Neural cell (in vitro differentiated cells): ENCODE results near the gene PTCD2. TPM values are rescaled to one million over a fixed set of nuclear protein-coding genes. Genes with fewer than 3 reads are reported as not detected.

Source experiments
- H2AFZ ChIP-seq: fragments of 200-600, 300-800 bp; sonication (generic), shearing (Covaris generic); 2 replicates; pipeline ENCODE4 v1.6.0; 2014; ENCODE audit warnings: low read depth, mild to moderate bottlenecking, antibody characterized with exemption, low read length, moderate library complexity
- H3F3A ChIP-seq: fragments of 200-600 bp; shearing (Covaris generic); 2 replicates; pipeline ENCODE4 v1.6.1; 2016; ENCODE audit warnings: mild to moderate bottlenecking, moderate library complexity, mixed read lengths, antibody characterized with exemption, low read length; ENCODE audit not compliant: insufficient read depth, poor library complexity, severe bottlenecking
- H3K27ac ChIP-seq: fragments of 200-600, 300-800 bp; sonication (generic), shearing (Covaris generic); 2 replicates; pipeline ENCODE4 v1.5.1; 2014; ENCODE audit warnings: mild to moderate bottlenecking, low read length, moderate library complexity
- H3K27me3 ChIP-seq: fragments of 300-800, 200-600 bp; sonication (generic), shearing (Covaris generic); 2 replicates; pipeline ENCODE4 v1.6.0; 2014; ENCODE audit warnings: mild to moderate bottlenecking, low read depth, low read length, moderate library complexity; ENCODE audit not compliant: insufficient read depth
- H3K36me3 ChIP-seq: fragments of 300-800, 200-600 bp; sonication (generic), shearing (Covaris generic); 2 replicates; pipeline ENCODE4 v1.5.1; 2014; ENCODE audit warnings: mild to moderate bottlenecking, antibody characterized with exemption, low read length, moderate library complexity; ENCODE audit not compliant: insufficient read depth
- H3K4me2 ChIP-seq: fragments of 300-800, 200-600 bp; sonication (generic), shearing (Covaris generic); 2 replicates; pipeline ENCODE4 v1.6.0; 2014; ENCODE audit warnings: mild to moderate bottlenecking, low read length
- H3K4me3 ChIP-seq: fragments of 300-800, 200-600 bp; sonication (generic), shearing (Covaris generic); 2 replicates; pipeline ENCODE4 v1.5.1; 2014; ENCODE audit warnings: mild to moderate bottlenecking, low read length, moderate library complexity
- H3K79me2 ChIP-seq: fragments of 200-600 bp; shearing (Covaris generic); replicated peaks from 2 replicates; pipeline ENCODE4 v1.6.0; 2014; ENCODE audit warnings: mild to moderate bottlenecking, low read length, moderate library complexity; ENCODE audit not compliant: insufficient read depth
- H3K9ac ChIP-seq: fragments of 300-800, 200-600 bp; sonication (generic), shearing (Covaris generic); 2 replicates; pipeline ENCODE4 v1.6.1; 2016; ENCODE audit warnings: mild to moderate bottlenecking, low read length, mixed read lengths
- H3K9me2 ChIP-seq: fragments of 200-600 bp; shearing (Covaris generic); 2 replicates; pipeline ENCODE4 v1.6.1; 2016; ENCODE audit warnings: mild to moderate bottlenecking, low read length, mixed read lengths; ENCODE audit not compliant: insufficient read depth
- H3K9me3 ChIP-seq: fragments of 200-600, 300-800 bp; sonication (generic), shearing (Covaris generic); 2 replicates; pipeline ENCODE4 v1.6.1; 2016; ENCODE audit warnings: mild to moderate bottlenecking, mixed run types, low read length, moderate library complexity, mixed read lengths
- H4K20me1 ChIP-seq: fragments of 200-600 bp; shearing (Covaris generic); 2 replicates; pipeline ENCODE4 v1.6.1; 2016; ENCODE audit warnings: mild to moderate bottlenecking, mixed run types; ENCODE audit not compliant: insufficient read depth
- EP300 ChIP-seq: fragments of 450-650 bp; conservative IDR thresholded peaks from 2 replicates; pipeline ENCODE4 v1.6.1; 2014; ENCODE audit warnings: antibody characterized with exemption, mild to moderate bottlenecking, moderate library complexity; ENCODE audit not compliant: poor library complexity, severe bottlenecking
- EZH2 ChIP-seq: fragments of 200-600, 300-800 bp; shearing (Covaris generic), sonication (generic); IDR thresholded peaks from 2 replicates; pipeline ENCODE4 v1.6.1; 2014; ENCODE audit warnings: antibody characterized with exemption, low read length, borderline replicate concordance, mild to moderate bottlenecking; ENCODE audit not compliant: insufficient read depth, poor library complexity, severe bottlenecking
- MXI1 ChIP-seq: fragments of 450-650 bp; conservative IDR thresholded peaks from 2 replicates; pipeline ENCODE4 v1.6.1; 2014; ENCODE audit warnings: antibody characterized with exemption, mild to moderate bottlenecking; ENCODE audit not compliant: poor library complexity, severe bottlenecking
- POLR2AphosphoS5 ChIP-seq: IDR thresholded peaks from 2 replicates; pipeline ENCODE4 v1.6.1; 2012
- RAD21 ChIP-seq: fragments of 450-650 bp; conservative IDR thresholded peaks from 2 replicates; pipeline ENCODE4 v1.6.1; 2014; ENCODE audit warnings: antibody characterized with exemption, mild to moderate bottlenecking, moderate library complexity
- SMC3 ChIP-seq: fragments of 450-650 bp; conservative IDR thresholded peaks from 2 replicates; pipeline ENCODE4 v1.6.1; 2014; ENCODE audit warnings: antibody characterized with exemption, mild to moderate bottlenecking, moderate library complexity; ENCODE audit not compliant: poor library complexity
- TAF1 ChIP-seq: IDR thresholded peaks from 2 replicates; pipeline ENCODE4 v1.6.1; 2012; ENCODE audit warnings: low read depth
- polyA plus RNA-seq: library from polyadenylated mRNA; depleted of rRNA; stranded (reverse); fragments of >200 nt; gene quantifications from 2 replicates; pipeline ENCODE4 v1.2.3, GENCODE V29; 2014
- TF ChIP-seq, protein P1 (sequence below): IDR thresholded peaks from 2 replicates; pipeline ENCODE4 v1.6.1; 2012; ENCODE audit warnings: borderline replicate concordance
- TF ChIP-seq, protein P2 (sequence below): fragments of 450-650 bp; IDR thresholded peaks from 2 replicates; pipeline ENCODE4 v1.5.1; 2014; ENCODE audit warnings: antibody characterized with exemption, mild to moderate bottlenecking, moderate library complexity; ENCODE audit not compliant: poor library complexity, severe bottlenecking

Gene PTCD2
- polyA plus RNA-seq, 1 donor from 2014 or later: 4.4 TPM

DNA sequence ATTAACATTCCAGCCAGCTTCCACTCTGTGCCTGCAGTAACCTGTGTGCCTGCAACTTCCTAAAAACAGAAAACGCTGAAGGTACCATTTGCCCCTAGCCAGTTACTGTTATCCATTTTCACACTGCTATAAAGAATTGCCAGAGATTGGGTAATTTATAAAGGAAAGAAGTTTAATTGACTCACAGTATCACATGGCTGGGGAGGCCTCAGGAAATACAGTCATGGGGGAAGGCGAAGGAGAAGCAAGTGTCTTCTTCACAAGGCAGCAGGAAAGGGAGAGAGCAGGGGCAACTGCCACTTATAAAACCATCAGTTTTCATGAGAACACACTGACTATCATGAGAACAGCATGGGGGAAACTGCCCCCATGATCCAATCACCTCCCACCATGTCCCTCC, 31.2 kb downstream of the PTCD2 start:
- H3K36me3 ChIP-seq: no peaks in the 10 kb centered on the region
- no peak overlapping the region for H3K9ac ChIP-seq
- TF ChIP-seq SMC3: no peak
- TF ChIP-seq EZH2: no peak
- TF ChIP-seq TAF1: no peak
- TF ChIP-seq EP300: no peak
- TF ChIP-seq, protein P1, sequence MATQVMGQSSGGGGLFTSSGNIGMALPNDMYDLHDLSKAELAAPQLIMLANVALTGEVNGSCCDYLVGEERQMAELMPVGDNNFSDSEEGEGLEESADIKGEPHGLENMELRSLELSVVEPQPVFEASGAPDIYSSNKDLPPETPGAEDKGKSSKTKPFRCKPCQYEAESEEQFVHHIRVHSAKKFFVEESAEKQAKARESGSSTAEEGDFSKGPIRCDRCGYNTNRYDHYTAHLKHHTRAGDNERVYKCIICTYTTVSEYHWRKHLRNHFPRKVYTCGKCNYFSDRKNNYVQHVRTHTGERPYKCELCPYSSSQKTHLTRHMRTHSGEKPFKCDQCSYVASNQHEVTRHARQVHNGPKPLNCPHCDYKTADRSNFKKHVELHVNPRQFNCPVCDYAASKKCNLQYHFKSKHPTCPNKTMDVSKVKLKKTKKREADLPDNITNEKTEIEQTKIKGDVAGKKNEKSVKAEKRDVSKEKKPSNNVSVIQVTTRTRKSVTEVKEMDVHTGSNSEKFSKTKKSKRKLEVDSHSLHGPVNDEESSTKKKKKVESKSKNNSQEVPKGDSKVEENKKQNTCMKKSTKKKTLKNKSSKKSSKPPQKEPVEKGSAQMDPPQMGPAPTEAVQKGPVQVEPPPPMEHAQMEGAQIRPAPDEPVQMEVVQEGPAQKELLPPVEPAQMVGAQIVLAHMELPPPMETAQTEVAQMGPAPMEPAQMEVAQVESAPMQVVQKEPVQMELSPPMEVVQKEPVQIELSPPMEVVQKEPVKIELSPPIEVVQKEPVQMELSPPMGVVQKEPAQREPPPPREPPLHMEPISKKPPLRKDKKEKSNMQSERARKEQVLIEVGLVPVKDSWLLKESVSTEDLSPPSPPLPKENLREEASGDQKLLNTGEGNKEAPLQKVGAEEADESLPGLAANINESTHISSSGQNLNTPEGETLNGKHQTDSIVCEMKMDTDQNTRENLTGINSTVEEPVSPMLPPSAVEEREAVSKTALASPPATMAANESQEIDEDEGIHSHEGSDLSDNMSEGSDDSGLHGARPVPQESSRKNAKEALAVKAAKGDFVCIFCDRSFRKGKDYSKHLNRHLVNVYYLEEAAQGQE: no peak
- TF ChIP-seq, protein P2, sequence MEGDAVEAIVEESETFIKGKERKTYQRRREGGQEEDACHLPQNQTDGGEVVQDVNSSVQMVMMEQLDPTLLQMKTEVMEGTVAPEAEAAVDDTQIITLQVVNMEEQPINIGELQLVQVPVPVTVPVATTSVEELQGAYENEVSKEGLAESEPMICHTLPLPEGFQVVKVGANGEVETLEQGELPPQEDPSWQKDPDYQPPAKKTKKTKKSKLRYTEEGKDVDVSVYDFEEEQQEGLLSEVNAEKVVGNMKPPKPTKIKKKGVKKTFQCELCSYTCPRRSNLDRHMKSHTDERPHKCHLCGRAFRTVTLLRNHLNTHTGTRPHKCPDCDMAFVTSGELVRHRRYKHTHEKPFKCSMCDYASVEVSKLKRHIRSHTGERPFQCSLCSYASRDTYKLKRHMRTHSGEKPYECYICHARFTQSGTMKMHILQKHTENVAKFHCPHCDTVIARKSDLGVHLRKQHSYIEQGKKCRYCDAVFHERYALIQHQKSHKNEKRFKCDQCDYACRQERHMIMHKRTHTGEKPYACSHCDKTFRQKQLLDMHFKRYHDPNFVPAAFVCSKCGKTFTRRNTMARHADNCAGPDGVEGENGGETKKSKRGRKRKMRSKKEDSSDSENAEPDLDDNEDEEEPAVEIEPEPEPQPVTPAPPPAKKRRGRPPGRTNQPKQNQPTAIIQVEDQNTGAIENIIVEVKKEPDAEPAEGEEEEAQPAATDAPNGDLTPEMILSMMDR: no peak
- no peak for TF ChIP-seq POLR2AphosphoS5
- no peak for TF ChIP-seq RAD21
- TF ChIP-seq MXI1: no peak
- H4K20me1 ChIP-seq: no peaks in the 10 kb centered on the region
- no peaks in the 10 kb centered on the region for H3F3A ChIP-seq
- H3K27ac ChIP-seq: no peak overlapping the region
- no peak overlapping the region for H3K4me2 ChIP-seq
- H2AFZ ChIP-seq: no peak overlapping the region
- no peaks in the 10 kb centered on the region for H3K27me3 ChIP-seq
- no peaks in the 10 kb centered on the region for H3K79me2 ChIP-seq
- no peaks in the 10 kb centered on the region for H3K9me2 ChIP-seq
- no peak overlapping the region for H3K4me3 ChIP-seq
- H3K9me3 ChIP-seq: no peaks in the 10 kb centered on the region

DNA sequence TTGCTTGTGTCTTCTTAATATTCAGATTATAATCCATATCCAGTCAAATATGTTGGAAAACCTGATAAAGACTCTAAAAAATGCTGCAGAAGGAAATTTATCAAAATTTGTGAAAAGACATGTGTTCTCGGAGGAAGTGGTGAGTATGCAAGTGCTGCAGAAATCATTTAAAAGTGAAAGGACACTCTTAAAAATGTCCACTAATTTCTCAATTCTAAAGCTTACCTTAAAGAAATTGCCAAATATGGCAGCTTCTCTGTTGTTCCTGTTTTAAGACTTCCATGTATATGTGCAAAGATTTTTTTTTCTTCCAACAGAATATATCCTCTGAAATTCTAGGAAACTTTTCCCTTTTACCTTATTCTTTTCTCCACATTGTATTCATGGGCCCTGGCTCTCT, 32.4 kb downstream of the PTCD2 start:
- Histone ChIP-seq H3F3A (no peaks in the 10 kb centered on the region), H3K79me2 (no peaks in the 10 kb centered on the region), H2AFZ (no peak overlapping the region), H3K27me3 (no peaks in the 10 kb centered on the region), H3K4me2 (no peak overlapping the region), H3K9me2 (no peaks in the 10 kb centered on the region), H3K36me3 (no peaks in the 10 kb centered on the region), H3K4me3 (no peak overlapping the region), H3K9ac (no peak overlapping the region), H3K27ac (no peak overlapping the region), H4K20me1 (no peaks in the 10 kb centered on the region), H3K9me3 (no peaks in the 10 kb centered on the region)
- TF ChIP-seq, protein P2: no peak
- TF ChIP-seq POLR2AphosphoS5 (no peak), TAF1 (no peak), SMC3 (no peak)
